Activated CD8-positive, alpha-beta memory T cell treated with anti-CD3 and anti-CD28 coated beads, Interleukin-2, amount 10 ng/mL, durations not matched to agents 7 days and 5 days (primary cell): ENCODE results near the gene VSTM2L. TPM values are rescaled to one million over a fixed set of nuclear protein-coding genes. Genes with fewer than 3 reads are reported as not detected.
A peak's percentile ranks its signal among the peaks of the same experiment; 100 is the strongest.

Experiments used
- ATAC-seq: fragments of 150-1000 bp; cut with Tn5 transposase; one replicate; pipeline ENCODE4 v1.10.0; 2021; ENCODE audit warnings: moderate library complexity
- CTCF ChIA-PET: fragments of 350-600 bp; sonication (Branson Sonifier 250); formaldehyde crosslinking; loops from one replicate; lab custom pipeline; 2021; ENCODE audit warnings: antibody characterized with exemption; lab: Charles Lee
- DNase-seq: peaks from one replicate; pipeline ENCODE4 v3.0.0-alpha.2; 2020
- H3K27ac Mint-ChIP-seq: one replicate; pipeline ENCODE4 v1.8.0; 2021; ENCODE audit warnings: mild to moderate bottlenecking, mixed read lengths
- H3K27me3 Mint-ChIP-seq: one replicate; pipeline ENCODE4 v1.8.0; 2021; ENCODE audit warnings: mixed read lengths
- H3K36me3 Mint-ChIP-seq: one replicate; pipeline ENCODE4 v1.8.0; 2021; ENCODE audit warnings: mild to moderate bottlenecking, mixed read lengths
- H3K4me1 Mint-ChIP-seq: one replicate; pipeline ENCODE4 v1.8.0; 2021; ENCODE audit warnings: mixed read lengths
- H3K4me3 Mint-ChIP-seq: one replicate; pipeline ENCODE4 v1.8.0; 2021; ENCODE audit warnings: mild to moderate bottlenecking, moderate library complexity, mixed read lengths
- H3K9me3 Mint-ChIP-seq: one replicate; pipeline ENCODE4 v1.8.0; 2022; ENCODE audit warnings: low read depth, mixed read lengths
- total RNA-seq, 2 experiments: library from RNA; stranded (reverse); gene quantifications; one replicate each; pipeline ENCODE4 v1.2.3, GENCODE V29; 2021

The VSTM2L gene
- total RNA-seq, 2 experiments from 2014 or later, result 0.35 TPM; not detected in 1

- CTCF ChIA-PET, result no interaction called here
Observed at GRCh38 chr20:37913567-37914366, 10.8 kb downstream of the VSTM2L start.

GRCh38 chr20:37914367-37914671 lies 11.4 kb downstream of the VSTM2L start:
- CTCF ChIA-PET, result interaction anchor here (1.1 kb wide), 1 partner anchor 79 kb away, joined by 3 read pairs; no protein-coding TSS in a partner anchor
- H3K27me3 Mint-ChIP-seq, result peaks cover 20% of the 10 kb centered on the region
- DNase-seq, result no peak
- H3K9me3 Mint-ChIP-seq, result no peaks in the 10 kb centered on the region
- H3K4me1 Mint-ChIP-seq, result peaks cover 14% of the 10 kb centered on the region
- ATAC-seq, result no peak
- H3K27ac Mint-ChIP-seq, result peak overlapping the region; percentile 62
- no peaks in the 10 kb centered on the region for H3K36me3 Mint-ChIP-seq
- H3K4me3 Mint-ChIP-seq, result no peak overlapping the region

More at GRCh38 chr20:37913567-37914366, 10.8 kb downstream of the VSTM2L start:
- DNase-seq, result no peak
- H3K27me3 Mint-ChIP-seq, result peaks cover 25% of the 10 kb centered on the region
- H3K4me3 Mint-ChIP-seq, result no peak overlapping the region
- no peaks in the 10 kb centered on the region for H3K9me3 Mint-ChIP-seq
- ATAC-seq, result no peak
- H3K36me3 Mint-ChIP-seq, result no peaks in the 10 kb centered on the region
- H3K4me1 Mint-ChIP-seq, result peaks cover 14% of the 10 kb centered on the region
- H3K27ac Mint-ChIP-seq, result no peak overlapping the region

DNA sequence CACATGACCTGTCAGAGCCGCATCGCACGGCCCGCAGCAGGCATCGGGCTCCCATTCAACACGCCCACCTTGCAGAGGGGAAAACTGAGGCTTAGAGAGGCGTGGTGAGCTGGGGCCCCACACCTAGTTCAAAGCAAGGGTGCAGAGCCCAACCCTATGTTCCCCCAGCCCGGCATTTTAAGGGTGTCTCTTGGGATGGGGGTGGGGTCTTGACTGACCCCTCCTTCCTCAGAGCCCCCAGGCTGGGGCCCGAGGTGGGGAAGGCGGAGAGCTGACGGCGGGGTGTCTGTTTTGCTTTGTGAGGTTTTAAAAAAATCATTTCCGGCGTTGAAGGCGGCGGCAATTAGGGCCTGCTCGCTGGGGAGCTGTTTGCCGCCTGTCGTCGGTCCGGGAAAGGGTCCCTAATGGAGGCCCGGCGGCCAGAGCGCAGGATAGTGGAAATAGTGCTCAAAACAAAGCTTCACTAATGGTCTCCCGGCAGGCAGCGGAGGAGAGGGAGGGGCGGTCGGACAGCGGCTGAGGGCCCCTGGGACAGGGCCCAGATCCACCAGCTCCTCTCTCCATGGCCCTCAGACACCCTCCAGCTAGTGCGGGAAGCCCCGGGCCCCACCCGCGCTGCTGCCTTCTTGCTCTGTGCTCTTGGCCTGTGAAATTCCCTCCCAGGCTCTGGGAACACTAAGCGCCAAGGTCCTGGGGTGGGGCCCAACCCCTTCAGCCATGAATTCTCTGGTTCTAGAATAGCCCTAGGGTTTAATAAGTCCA lies 11.9 kb downstream of the VSTM2L start:
- CTCF ChIA-PET, result interaction anchor here (0.8 to 1.1 kb wide), 3 partner anchors 12 to 78 kb away, joined by 3 to 4 read pairs (median 3); partner anchors contain the start of gene VSTM2L

DNA sequence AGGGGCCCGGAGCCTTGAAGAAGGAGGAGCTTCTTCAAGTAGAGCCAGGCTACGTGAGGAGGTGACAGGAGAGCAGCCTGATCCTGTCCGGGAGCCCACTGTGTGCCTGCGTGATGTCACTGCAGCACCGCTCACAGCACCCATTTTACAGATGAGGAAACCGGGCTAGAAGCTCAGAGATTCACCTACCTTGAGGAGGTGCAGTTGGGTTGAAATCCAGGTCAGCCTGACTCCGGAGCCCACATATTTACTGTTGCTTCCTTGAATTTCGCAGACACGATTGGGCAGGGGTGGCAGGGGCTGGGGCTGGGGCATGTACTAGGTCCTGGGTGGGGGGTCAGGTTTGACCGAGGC lies 12.5 kb downstream of the VSTM2L start:
- Mint-ChIP-seq H3K27ac (no peak overlapping the region), H3K36me3 (no peaks in the 10 kb centered on the region), H3K27me3 (peaks cover 20% of the 10 kb centered on the region), H3K4me3 (no peak overlapping the region), H3K4me1 (peaks cover 14% of the 10 kb centered on the region), H3K9me3 (no peaks in the 10 kb centered on the region)
- CTCF ChIA-PET, result interaction anchor here (0.8 to 1.1 kb wide), 3 partner anchors 13 to 78 kb away, joined by 3 to 4 read pairs (median 3); partner anchors contain the start of gene VSTM2L
- DNase-seq (no peak), ATAC-seq (peak; percentile 10)

More for the DNA sequence above, 11.9 kb downstream of the VSTM2L start:
- peak overlapping the region; percentile 62 for H3K27ac Mint-ChIP-seq
- H3K36me3 Mint-ChIP-seq, result no peaks in the 10 kb centered on the region
- ATAC-seq, result peak; percentile 39
- H3K9me3 Mint-ChIP-seq, result no peaks in the 10 kb centered on the region
- H3K4me3 Mint-ChIP-seq, result no peak overlapping the region
- H3K27me3 Mint-ChIP-seq, result peaks cover 20% of the 10 kb centered on the region
- DNase-seq, result peak; percentile 43
- H3K4me1 Mint-ChIP-seq, result peaks cover 14% of the 10 kb centered on the region

- no peak for DNase-seq
- Mint-ChIP-seq H3K4me3 (no peak overlapping the region), H3K27me3 (peaks cover 20% of the 10 kb centered on the region), H3K9me3 (no peaks in the 10 kb centered on the region), H3K27ac (no peak overlapping the region), H3K36me3 (no peaks in the 10 kb centered on the region), H3K4me1 (peaks cover 19% of the 10 kb centered on the region)
- CTCF ChIA-PET, result no interaction called here
- ATAC-seq, result no peak
Observed at GRCh38 chr20:37915800-37916570, 13.1 kb downstream of the VSTM2L start.

DNA sequence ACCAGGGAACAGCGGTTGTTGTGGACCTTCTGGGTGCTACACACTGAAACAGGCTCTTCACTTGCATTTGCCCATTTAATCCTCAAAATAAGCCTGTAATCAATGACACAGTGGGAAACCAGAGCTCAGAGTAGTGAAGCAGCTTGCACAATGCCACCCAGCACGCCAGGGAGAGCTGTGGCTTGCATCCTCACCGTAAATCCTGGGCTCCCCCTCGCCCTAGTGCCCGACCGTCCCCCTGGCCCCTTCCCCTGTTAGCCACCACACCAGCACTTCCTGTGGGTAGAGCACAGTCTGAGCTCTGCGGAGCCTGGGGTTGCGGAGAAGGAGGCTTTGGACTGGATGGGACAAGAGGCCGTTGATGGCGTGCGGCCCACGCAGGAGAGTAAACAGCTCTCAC lies 14.5 kb downstream of the VSTM2L start:
- no peaks in the 10 kb centered on the region for H3K36me3 Mint-ChIP-seq
- H3K27me3 Mint-ChIP-seq, result peaks cover 14% of the 10 kb centered on the region
- no peak overlapping the region for H3K4me3 Mint-ChIP-seq
- no peak for DNase-seq
- H3K27ac Mint-ChIP-seq, result no peak overlapping the region
- ATAC-seq, result no peak
- H3K4me1 Mint-ChIP-seq, result peaks cover 30% of the 10 kb centered on the region
- no peaks in the 10 kb centered on the region for H3K9me3 Mint-ChIP-seq
- CTCF ChIA-PET, result no interaction called here

- peaks cover 33% of the 10 kb centered on the region for H3K4me1 Mint-ChIP-seq
- H3K27me3 Mint-ChIP-seq, result peaks cover 11% of the 10 kb centered on the region
- CTCF ChIA-PET, result no interaction called here
- H3K4me3 Mint-ChIP-seq, result no peak overlapping the region
- ATAC-seq (no peak), DNase-seq (no peak)
- no peaks in the 10 kb centered on the region for H3K36me3 Mint-ChIP-seq
- H3K9me3 Mint-ChIP-seq, result no peaks in the 10 kb centered on the region
- no peak overlapping the region for H3K27ac Mint-ChIP-seq
Observed at GRCh38 chr20:37918035-37918434, 15.1 kb downstream of the VSTM2L start.

GRCh38 chr20:37919389-37920040 lies 16.6 kb downstream of the VSTM2L start:
- DNase-seq, result no peak
- Mint-ChIP-seq H3K27me3 (peaks cover 9% of the 10 kb centered on the region), H3K27ac (no peak overlapping the region), H3K4me3 (no peak overlapping the region), H3K4me1 (peaks cover 27% of the 10 kb centered on the region), H3K9me3 (no peaks in the 10 kb centered on the region), H3K36me3 (no peaks in the 10 kb centered on the region)
- no peak for ATAC-seq
- CTCF ChIA-PET, result interaction anchor here (1.3 kb wide), 1 partner anchor 11 kb away, joined by 5 read pairs; no protein-coding TSS in a partner anchor

- no peak for ATAC-seq
- Mint-ChIP-seq H3K27me3 (peaks cover 9% of the 10 kb centered on the region), H3K27ac (no peak overlapping the region)
Observed at GRCh38 chr20:37920270-37920669, 17.3 kb downstream of the VSTM2L start.

DNA sequence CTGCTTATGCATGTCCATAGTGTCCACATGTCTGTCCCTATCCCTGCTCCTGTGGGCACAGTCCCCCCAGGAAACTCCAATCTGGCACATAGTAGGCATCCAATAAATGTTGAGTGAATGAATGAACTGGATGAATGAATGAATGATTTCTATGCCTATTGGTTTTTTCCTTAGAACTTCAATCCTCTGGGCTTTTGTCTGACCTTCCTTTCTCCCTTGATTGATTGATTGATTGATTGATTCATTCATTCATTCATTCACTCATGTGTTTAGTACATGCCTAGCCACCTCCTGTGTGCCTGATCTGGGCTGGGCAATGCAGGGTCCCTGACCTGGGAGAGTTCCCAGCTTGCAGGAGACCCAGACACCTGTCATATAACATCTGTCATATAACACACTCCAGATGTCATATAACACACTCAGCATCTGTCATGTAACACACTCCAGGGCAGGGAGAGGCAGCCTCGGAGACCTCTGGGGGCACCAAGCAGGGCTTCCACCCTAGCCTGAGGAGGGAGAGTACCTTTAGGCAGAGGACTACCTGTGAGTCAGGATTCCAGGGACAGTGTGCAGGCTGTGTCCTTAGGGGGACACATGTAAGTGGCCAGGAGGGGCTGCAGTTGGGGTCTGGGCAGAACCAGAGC lies 17.9 kb downstream of the VSTM2L start:
- no peak overlapping the region for H3K4me3 Mint-ChIP-seq
- peaks cover 22% of the 10 kb centered on the region for H3K4me1 Mint-ChIP-seq
- no peaks in the 10 kb centered on the region for H3K36me3 Mint-ChIP-seq
- no peaks in the 10 kb centered on the region for H3K9me3 Mint-ChIP-seq
- no peak overlapping the region for H3K27ac Mint-ChIP-seq
- ATAC-seq (no peak), DNase-seq (no peak)
- peaks cover 9% of the 10 kb centered on the region for H3K27me3 Mint-ChIP-seq
- CTCF ChIA-PET, result no interaction called here

More at GRCh38 chr20:37920270-37920669, 17.3 kb downstream of the VSTM2L start:
- H3K9me3 Mint-ChIP-seq, result no peaks in the 10 kb centered on the region
- no peak for DNase-seq
- H3K36me3 Mint-ChIP-seq, result no peaks in the 10 kb centered on the region
- H3K4me3 Mint-ChIP-seq, result no peak overlapping the region
- H3K4me1 Mint-ChIP-seq, result peaks cover 22% of the 10 kb centered on the region
- CTCF ChIA-PET, result no interaction called here

GRCh38 chr20:37921341-37921929 lies 18.5 kb downstream of the VSTM2L start:
- no peaks in the 10 kb centered on the region for H3K36me3 Mint-ChIP-seq
- CTCF ChIA-PET, result no interaction called here
- peaks cover 6% of the 10 kb centered on the region for H3K27me3 Mint-ChIP-seq
- no peaks in the 10 kb centered on the region for H3K9me3 Mint-ChIP-seq
- no peak overlapping the region for H3K4me3 Mint-ChIP-seq
- ATAC-seq (peak; percentile 20), DNase-seq (no peak)
- H3K4me1 Mint-ChIP-seq, result peaks cover 22% of the 10 kb centered on the region
- peak overlapping the region; percentile 16 for H3K27ac Mint-ChIP-seq

GRCh38 chr20:37922016-37922415 lies 19.1 kb downstream of the VSTM2L start:
- peak; percentile 62 for DNase-seq
- no peaks in the 10 kb centered on the region for H3K36me3 Mint-ChIP-seq
- H3K4me1 Mint-ChIP-seq, result peaks cover 22% of the 10 kb centered on the region
- no peak overlapping the region for H3K4me3 Mint-ChIP-seq
- H3K27me3 Mint-ChIP-seq, result peaks cover 6% of the 10 kb centered on the region
- peak; percentile 61 for ATAC-seq
- CTCF ChIA-PET, result interaction anchor here (1.6 kb wide), 1 partner anchor 299 kb away, joined by 4 read pairs; no protein-coding TSS in a partner anchor
- H3K27ac Mint-ChIP-seq, result peak overlapping the region; percentile 21
- H3K9me3 Mint-ChIP-seq, result no peaks in the 10 kb centered on the region
